ENCODE results near the gene FRMD6. TPM values are rescaled to one million over a fixed set of nuclear protein-coding genes. Genes with fewer than 3 reads are reported as not detected.

The FRMD6 gene
- total and polyA plus RNA-seq, 9 donors: 19.4 to 41.4 (median 27.1) TPM

DNA sequence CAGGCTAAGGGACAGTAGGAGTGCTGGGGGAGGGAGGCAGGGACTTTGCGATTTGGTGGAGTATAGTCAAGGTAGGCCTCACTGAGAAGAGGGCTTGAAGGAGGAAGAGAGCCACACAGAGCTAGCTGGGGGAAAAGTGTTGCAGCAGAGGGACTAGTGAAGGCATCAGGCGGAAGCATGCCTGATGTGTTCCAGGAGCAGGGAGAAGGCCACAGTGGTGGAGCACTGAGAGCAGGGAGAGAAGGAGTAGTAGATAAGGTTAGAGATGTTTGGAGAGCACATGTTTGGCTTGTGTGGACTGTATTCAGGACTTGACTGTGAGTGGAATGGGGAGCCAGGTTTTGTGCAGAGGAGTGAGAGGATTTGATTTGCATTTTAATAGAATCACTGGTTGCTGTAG, 9.0 kb downstream of the FRMD6 start:
- no peaks in the 10 kb centered on the region for H3K36me3 ChIP-seq (ENCODE audit: control insufficient read depth, insufficient read depth, low read length)
- DNase-seq: no peak
- no peak overlapping the region for H3K4me3 ChIP-seq (ENCODE audit: low read length)
- H3K27ac ChIP-seq (ENCODE audit: low read length): no peak overlapping the region
- 88% methylated on average over 2 of the region's 2 CpGs for WGBS (ENCODE audit: insufficient coverage)
- no peaks in the 10 kb centered on the region for H3K4me1 ChIP-seq (ENCODE audit: control insufficient read depth, insufficient read depth, low read length)
- no peaks in the 10 kb centered on the region for H3K9me3 ChIP-seq (replicated peaks; ENCODE audit: control insufficient read depth, low read depth, low read length)
- no peaks in the 10 kb centered on the region for H3K27me3 ChIP-seq (ENCODE audit: control insufficient read depth, insufficient read depth, low read length)

DNA sequence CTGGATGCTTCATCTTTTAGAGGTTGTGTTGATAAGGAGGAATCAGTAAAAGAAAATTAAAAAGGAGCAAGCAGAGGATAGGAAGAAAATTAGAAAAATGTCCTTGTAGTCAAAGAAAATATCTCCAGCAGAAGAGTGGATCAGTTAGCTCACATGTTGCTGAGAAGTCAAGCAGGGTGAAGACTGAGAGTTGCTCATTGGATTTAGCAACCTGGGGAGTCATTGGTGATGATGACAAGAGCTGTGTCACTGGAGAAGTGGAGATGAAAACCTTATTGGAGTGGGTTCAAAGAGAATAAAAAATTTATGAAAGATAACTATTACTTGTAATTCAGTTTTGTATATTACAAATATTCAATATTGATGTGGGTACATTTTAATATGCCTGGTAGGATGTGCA, 9.8 kb downstream of the FRMD6 start:
- no peaks in the 10 kb centered on the region for H3K4me1 ChIP-seq (ENCODE audit: control insufficient read depth, insufficient read depth, low read length)
- H3K27me3 ChIP-seq (ENCODE audit: control insufficient read depth, insufficient read depth, low read length): no peaks in the 10 kb centered on the region
- no peak overlapping the region for H3K4me3 ChIP-seq (ENCODE audit: low read length)
- H3K27ac ChIP-seq (ENCODE audit: low read length): no peak overlapping the region
- DNase-seq: no peak
- no peaks in the 10 kb centered on the region for H3K9me3 ChIP-seq (replicated peaks; ENCODE audit: control insufficient read depth, low read depth, low read length)
- no peaks in the 10 kb centered on the region for H3K36me3 ChIP-seq (ENCODE audit: control insufficient read depth, insufficient read depth, low read length)

DNA sequence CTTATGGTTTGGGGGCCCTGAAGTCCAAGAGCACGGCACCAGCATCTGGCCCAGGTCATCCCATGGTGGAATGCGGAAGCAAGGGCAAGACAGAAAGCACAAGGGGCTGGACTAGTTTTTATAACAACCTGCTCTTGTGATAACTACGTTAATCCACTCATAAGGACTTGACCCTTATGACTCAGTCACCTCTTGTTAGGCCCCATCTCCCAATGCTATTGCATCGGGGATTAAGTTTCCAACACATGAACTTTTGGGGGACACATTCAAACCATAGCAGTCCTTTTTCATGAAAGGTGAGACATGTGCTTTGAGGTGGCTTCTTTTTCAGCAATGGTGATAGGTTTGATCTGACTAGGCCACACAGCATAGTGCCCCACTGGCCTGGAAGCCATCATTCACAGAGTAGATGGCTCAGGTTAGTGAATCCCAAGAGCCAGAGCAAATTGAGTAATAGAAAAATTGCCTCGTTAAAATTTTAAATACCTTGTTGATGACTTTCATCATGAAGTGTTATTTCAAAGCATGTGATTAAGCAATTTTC, 12.1 kb downstream of the FRMD6 start:
- Histone ChIP-seq H3K27ac (ENCODE audit: low read length) (no peak overlapping the region), H3K36me3 (ENCODE audit: control insufficient read depth, insufficient read depth, low read length) (no peaks in the 10 kb centered on the region), H3K9me3 (replicated peaks; ENCODE audit: control insufficient read depth, low read depth, low read length) (no peaks in the 10 kb centered on the region), H3K27me3 (ENCODE audit: control insufficient read depth, insufficient read depth, low read length) (no peaks in the 10 kb centered on the region), H3K4me3 (ENCODE audit: low read length) (no peak overlapping the region), H3K4me1 (ENCODE audit: control insufficient read depth, insufficient read depth, low read length) (no peaks in the 10 kb centered on the region)
- WGBS (ENCODE audit: insufficient coverage): 100% methylated on average over 2 of the region's 5 CpGs
- DNase-seq: no peak

DNA sequence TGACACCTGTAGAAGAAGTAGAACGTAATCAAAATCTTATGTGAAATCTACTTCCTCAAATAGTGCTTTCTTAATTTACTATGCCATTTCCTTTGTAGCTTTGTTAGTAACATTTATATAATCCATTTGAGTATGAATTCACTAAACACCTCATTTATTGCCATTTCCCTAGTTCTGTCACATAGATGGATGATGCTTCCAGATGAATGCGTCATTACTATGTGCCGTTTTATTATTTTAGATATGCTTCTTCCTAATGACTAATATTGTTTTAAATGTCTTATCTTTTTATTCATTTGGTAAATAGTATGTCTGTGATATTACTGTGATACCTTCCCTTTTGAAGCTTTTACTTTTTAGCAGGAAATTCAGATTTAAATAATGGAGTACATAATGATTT, 14.4 kb downstream of the FRMD6 start:
- H3K27ac ChIP-seq (ENCODE audit: low read length): no peak overlapping the region
- H3K27me3 ChIP-seq (ENCODE audit: control insufficient read depth, insufficient read depth, low read length): no peaks in the 10 kb centered on the region
- H3K9me3 ChIP-seq (replicated peaks; ENCODE audit: control insufficient read depth, low read depth, low read length): no peaks in the 10 kb centered on the region
- H3K4me3 ChIP-seq (ENCODE audit: low read length): no peak overlapping the region
- DNase-seq: no peak
- WGBS (ENCODE audit: insufficient coverage): no CpG with 5 or more reads among the region's 3 CpGs
- no peaks in the 10 kb centered on the region for H3K36me3 ChIP-seq (ENCODE audit: control insufficient read depth, insufficient read depth, low read length)
- no peaks in the 10 kb centered on the region for H3K4me1 ChIP-seq (ENCODE audit: control insufficient read depth, insufficient read depth, low read length)

DNA sequence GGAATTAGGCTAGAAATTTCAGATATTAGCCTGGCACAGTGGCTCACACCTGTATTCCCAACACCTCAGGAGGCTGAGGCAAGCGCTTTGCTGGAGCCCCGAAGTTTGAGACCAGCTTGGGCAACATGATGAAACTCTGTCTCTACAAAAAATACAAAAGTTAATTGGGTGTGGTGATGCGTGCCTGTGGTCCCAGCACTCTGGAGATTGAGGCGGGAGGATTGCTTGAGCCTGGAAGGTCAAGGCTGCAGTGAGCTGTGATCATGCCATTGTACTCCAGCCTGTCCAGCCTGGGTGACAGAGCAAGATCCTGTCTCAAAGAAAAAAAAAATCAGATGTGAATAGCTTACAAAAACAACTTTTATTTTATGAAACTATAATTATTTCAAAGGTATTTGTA, 15.1 kb downstream of the FRMD6 start:
- no peaks in the 10 kb centered on the region for H3K4me1 ChIP-seq (ENCODE audit: control insufficient read depth, insufficient read depth, low read length)
- no peak for DNase-seq
- 56% methylated on average over 2 of the region's 4 CpGs for WGBS (ENCODE audit: insufficient coverage)
- no peaks in the 10 kb centered on the region for H3K9me3 ChIP-seq (replicated peaks; ENCODE audit: control insufficient read depth, low read depth, low read length)
- no peak overlapping the region for H3K27ac ChIP-seq (ENCODE audit: low read length)
- H3K36me3 ChIP-seq (ENCODE audit: control insufficient read depth, insufficient read depth, low read length): no peaks in the 10 kb centered on the region
- H3K4me3 ChIP-seq (ENCODE audit: low read length): no peak overlapping the region
- no peaks in the 10 kb centered on the region for H3K27me3 ChIP-seq (ENCODE audit: control insufficient read depth, insufficient read depth, low read length)

DNA sequence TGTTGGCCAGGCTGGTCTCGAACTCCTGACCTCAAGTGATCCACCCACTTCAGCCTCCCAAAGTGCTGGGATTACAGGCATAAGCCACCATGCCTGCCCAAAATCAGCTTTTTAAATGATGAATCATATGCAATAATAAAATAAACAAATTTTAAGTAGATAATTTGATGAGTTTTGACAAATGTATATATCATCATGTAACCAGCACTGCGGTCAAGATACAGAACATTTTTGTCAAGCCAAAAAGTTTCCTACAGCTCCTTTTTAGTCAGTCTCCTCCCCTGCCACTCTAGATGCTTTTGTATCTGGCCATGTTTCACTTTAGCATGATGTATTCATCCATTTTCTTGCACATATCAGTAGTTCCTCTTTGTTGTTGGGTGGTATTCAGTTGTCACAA, 17.2 kb downstream of the FRMD6 start:
- Histone ChIP-seq H3K27me3 (ENCODE audit: control insufficient read depth, insufficient read depth, low read length) (no peaks in the 10 kb centered on the region), H3K4me3 (ENCODE audit: low read length) (no peak overlapping the region), H3K27ac (ENCODE audit: low read length) (no peak overlapping the region), H3K9me3 (replicated peaks; ENCODE audit: control insufficient read depth, low read depth, low read length) (no peaks in the 10 kb centered on the region), H3K4me1 (ENCODE audit: control insufficient read depth, insufficient read depth, low read length) (no peaks in the 10 kb centered on the region), H3K36me3 (ENCODE audit: control insufficient read depth, insufficient read depth, low read length) (no peaks in the 10 kb centered on the region)
- no CpG with 5 or more reads among the region's 2 CpGs for WGBS (ENCODE audit: insufficient coverage)
- DNase-seq: no peak

DNA sequence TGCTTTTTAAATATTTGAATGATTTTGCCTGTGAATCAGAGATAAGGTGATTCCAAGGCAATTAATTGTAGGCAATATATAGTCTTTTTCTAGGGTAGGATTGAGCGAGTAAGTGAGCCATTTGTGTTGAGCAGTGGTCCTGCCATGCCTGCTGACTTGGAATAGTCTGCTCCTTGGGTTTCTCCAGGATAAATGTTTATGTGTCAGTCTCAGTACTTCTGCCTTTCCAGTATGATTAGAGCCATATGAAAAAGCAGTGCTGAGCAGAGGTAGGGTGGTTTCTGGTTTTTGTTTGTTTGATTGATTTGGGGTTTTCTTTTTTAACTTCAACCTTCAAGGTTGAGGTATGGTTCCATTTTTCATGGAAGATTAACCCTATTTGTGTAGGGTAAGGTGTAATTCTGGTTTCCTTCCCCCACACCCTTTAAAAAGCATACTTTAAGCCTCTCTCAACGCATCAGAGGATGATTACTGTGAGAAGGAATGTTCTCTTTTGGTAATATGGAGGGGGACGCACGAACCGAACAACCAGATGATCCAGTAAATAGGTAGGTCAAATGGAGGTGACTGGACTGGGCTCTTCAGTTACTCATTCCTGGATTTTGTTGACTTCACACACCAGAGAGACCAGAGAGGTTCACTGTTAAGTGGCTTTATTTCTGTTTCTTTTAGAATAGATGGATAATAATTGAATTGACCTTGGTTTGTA, 22.7 kb downstream of the FRMD6 start:
- H3K36me3 ChIP-seq (ENCODE audit: control insufficient read depth, insufficient read depth, low read length): no peaks in the 10 kb centered on the region
- no peak overlapping the region for H3K4me3 ChIP-seq (ENCODE audit: low read length)
- no peak for DNase-seq
- H3K27ac ChIP-seq (ENCODE audit: low read length): no peak overlapping the region
- H3K27me3 ChIP-seq (ENCODE audit: control insufficient read depth, insufficient read depth, low read length): no peaks in the 10 kb centered on the region
- no peaks in the 10 kb centered on the region for H3K9me3 ChIP-seq (replicated peaks; ENCODE audit: control insufficient read depth, low read depth, low read length)
- WGBS (ENCODE audit: insufficient coverage): 100% methylated on average over 1 of the region's 5 CpGs
- H3K4me1 ChIP-seq (ENCODE audit: control insufficient read depth, insufficient read depth, low read length): peaks cover 5% of the 10 kb centered on the region

DNA sequence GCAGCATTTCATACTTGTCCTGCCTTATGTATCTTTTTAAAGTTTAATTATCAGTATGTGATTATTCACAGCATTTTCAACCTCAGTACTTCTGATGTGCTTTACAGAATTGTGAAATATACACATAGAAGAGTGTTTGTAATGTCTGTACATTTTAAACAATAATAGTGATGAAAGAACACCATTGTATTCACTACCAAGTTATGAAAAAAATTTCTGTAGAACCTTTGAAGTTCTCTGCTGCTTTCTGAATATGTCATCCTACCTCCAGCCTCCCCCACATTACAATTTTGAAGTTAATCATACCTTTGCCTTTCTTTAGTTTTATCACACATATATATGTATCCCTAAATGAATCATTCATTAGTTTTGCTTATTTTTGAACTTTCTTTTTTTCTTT, 24.8 kb downstream of the FRMD6 start:
- Histone ChIP-seq H3K36me3 (ENCODE audit: control insufficient read depth, insufficient read depth, low read length) (no peaks in the 10 kb centered on the region), H3K4me1 (ENCODE audit: control insufficient read depth, insufficient read depth, low read length) (peaks cover 5% of the 10 kb centered on the region), H3K27ac (ENCODE audit: low read length) (no peak overlapping the region), H3K4me3 (ENCODE audit: low read length) (no peak overlapping the region), H3K27me3 (ENCODE audit: control insufficient read depth, insufficient read depth, low read length) (no peaks in the 10 kb centered on the region), H3K9me3 (replicated peaks; ENCODE audit: control insufficient read depth, low read depth, low read length) (no peaks in the 10 kb centered on the region)
- no peak for DNase-seq

DNA sequence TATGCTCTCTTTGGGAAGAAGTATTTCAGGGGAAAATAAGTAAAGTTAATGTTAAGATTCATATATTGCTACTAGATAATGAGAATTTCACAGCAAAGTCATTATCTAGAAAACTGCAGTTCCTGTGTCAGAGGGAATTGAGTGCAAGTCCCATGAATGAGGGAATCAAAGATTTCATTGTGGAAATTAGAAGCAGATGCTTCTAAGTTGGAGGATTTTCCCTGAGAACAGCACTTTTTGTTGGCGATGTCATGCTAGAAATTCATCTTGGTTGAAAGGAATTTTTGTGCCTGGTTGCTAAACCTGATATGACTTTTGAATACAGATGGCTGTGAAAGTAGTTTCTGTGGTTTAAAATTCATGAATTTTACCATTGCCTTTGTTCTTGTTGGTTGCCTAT, 25.6 kb downstream of the FRMD6 start:
- H3K27ac ChIP-seq (ENCODE audit: low read length): peak overlapping the region; percentile 73
- WGBS (ENCODE audit: insufficient coverage): 0% methylated on average over 1 of the region's 1 CpG
- no peaks in the 10 kb centered on the region for H3K27me3 ChIP-seq (ENCODE audit: control insufficient read depth, insufficient read depth, low read length)
- DNase-seq: peak; percentile 89
- peaks cover 5% of the 10 kb centered on the region for H3K4me1 ChIP-seq (ENCODE audit: control insufficient read depth, insufficient read depth, low read length)
- no peak overlapping the region for H3K4me3 ChIP-seq (ENCODE audit: low read length)
- H3K36me3 ChIP-seq (ENCODE audit: control insufficient read depth, insufficient read depth, low read length): no peaks in the 10 kb centered on the region
- no peaks in the 10 kb centered on the region for H3K9me3 ChIP-seq (replicated peaks; ENCODE audit: control insufficient read depth, low read depth, low read length)

DNA sequence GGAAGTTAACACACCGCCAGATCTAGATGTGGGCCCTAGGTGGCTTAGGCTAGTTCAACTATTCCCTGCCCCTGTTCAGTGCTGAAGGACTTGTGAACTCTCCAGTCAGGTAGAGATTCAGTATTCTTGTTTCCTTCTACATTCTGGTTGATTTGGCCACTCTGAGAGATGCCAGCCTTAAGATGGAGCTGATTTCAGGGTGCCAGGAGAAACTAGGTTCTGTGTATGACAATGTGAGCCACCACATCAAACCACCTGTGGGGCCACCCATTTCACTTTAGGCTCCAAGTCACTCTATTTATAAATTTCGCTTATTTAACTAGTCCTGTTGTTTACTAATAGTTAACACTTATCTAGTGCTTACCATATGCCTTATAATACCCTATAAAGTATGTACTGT, 26.0 kb downstream of the FRMD6 start:
- Histone ChIP-seq H3K4me3 (ENCODE audit: low read length) (no peak overlapping the region), H3K9me3 (replicated peaks; ENCODE audit: control insufficient read depth, low read depth, low read length) (no peaks in the 10 kb centered on the region), H3K4me1 (ENCODE audit: control insufficient read depth, insufficient read depth, low read length) (peaks cover 5% of the 10 kb centered on the region), H3K36me3 (ENCODE audit: control insufficient read depth, insufficient read depth, low read length) (no peaks in the 10 kb centered on the region), H3K27ac (ENCODE audit: low read length) (peak overlapping the region; percentile 71), H3K27me3 (ENCODE audit: control insufficient read depth, insufficient read depth, low read length) (no peaks in the 10 kb centered on the region)
- 67% methylated on average over 1 of the region's 2 CpGs for WGBS (ENCODE audit: insufficient coverage)
- DNase-seq: no peak

DNA sequence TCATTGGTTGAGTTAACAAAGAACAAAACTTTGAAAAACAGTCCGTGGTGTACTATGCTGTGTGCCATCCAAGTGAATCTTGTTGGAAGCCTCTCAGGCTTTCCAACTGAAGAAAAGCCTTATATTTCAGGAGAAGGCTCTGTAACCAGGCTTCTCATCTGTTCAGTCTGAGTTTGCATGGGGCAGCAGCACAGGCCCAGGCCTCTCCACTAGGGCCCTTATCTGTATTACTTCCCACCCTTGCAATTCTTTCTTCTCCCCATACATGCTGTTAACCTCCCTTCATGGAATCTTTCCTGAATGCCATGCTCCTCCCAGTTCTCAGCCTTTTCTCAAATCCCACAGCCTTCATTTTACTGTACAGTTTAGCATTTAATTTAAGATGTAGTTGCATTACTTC, 28.3 kb downstream of the FRMD6 start:
- Histone ChIP-seq H3K4me1 (ENCODE audit: control insufficient read depth, insufficient read depth, low read length) (peaks cover 5% of the 10 kb centered on the region), H3K27ac (ENCODE audit: low read length) (no peak overlapping the region), H3K36me3 (ENCODE audit: control insufficient read depth, insufficient read depth, low read length) (no peaks in the 10 kb centered on the region), H3K4me3 (ENCODE audit: low read length) (no peak overlapping the region), H3K9me3 (replicated peaks; ENCODE audit: control insufficient read depth, low read depth, low read length) (no peaks in the 10 kb centered on the region), H3K27me3 (ENCODE audit: control insufficient read depth, insufficient read depth, low read length) (no peaks in the 10 kb centered on the region)
- no peak for DNase-seq
- WGBS (ENCODE audit: insufficient coverage): 73% methylated on average over 1 of the region's 1 CpG
